ENCODE results near the gene CADM4.
"Not testable (repeated sequence)": the region's sequence is repeated elsewhere in the genome, so short reads cannot be mapped to it uniquely, and the experiment has no call there.

CADM4 gene

GRCh38 chr19:43589277-43589676, 50.4 kb downstream of the CADM4 start:
- in situ Hi-C loops (cut with MboI; ENCODE audit: low sequenced_read_pairs) = no loop called here

- in situ Hi-C loops (cut with MboI; ENCODE audit: low sequenced_read_pairs) = not testable (repeated sequence)
These were observed 52.6 kb downstream of the CADM4 start for GRCh38 chr19:43587029-43587428.

DNA sequence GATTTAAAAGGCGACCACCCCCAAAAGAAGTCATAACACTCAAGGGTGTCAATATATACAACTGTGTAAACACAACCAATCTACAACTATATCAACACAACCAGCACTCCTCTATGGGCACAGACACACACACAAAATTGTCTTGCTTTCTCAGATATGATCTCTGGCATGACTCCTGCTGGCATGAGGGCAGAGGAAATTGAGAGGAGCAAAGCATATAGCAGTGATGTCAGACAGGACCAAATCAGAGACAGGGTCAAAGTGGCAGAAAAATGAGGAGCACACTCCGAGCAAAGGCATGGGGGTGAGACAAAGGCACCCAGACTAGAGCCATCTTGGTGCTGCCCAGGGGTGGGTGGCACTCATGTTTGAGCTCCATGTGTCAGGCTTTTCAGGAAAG, 53.3 kb downstream of the CADM4 start:
- in situ Hi-C loops (cut with MboI; ENCODE audit: low sequenced_read_pairs) = no loop called here

- in situ Hi-C loops (cut with MboI; ENCODE audit: low sequenced_read_pairs) = no loop called here
These were observed 55.2 kb downstream of the CADM4 start for GRCh38 chr19:43584484-43584883.

DNA sequence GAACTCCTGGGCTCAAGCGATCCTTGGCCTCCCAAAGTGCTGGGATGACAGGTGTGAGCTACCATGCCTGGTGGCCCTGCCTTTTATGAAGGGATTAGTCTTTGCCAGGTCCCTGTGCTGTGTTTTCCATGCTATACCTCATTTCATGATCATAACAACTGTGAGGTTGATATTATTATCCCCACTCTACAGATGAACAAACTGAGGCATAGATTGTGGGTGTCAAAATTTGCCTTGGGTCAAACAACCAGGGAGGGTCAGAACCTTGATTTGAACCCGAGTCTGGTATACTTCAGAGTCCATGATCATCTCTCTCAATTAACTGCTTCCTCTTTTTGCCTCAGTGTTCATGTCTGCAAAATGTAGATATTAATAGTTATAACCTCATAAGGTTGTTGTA, 57.2 kb downstream of the CADM4 start:
- in situ Hi-C loops (cut with MboI; ENCODE audit: low sequenced_read_pairs) = no loop called here

DNA sequence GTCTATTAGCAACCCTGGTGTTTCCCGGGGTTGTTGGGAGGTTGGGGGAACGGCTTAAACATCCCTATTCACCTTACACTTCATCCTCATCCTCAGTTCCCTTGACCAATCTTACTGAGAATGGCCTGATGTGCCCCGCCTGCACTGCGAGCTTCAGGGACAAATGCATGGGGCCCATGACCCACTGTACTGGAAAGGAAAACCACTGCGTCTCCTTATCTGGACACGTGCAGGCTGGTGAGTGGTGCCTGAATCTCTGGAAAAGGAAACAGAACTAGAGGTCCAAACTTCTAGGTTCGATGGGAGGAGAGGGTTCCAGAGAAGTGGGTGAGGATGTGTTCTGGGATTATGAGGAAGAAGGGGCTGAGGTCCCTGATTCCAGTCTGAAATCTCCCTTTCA, 58.2 kb downstream of the CADM4 start:
- in situ Hi-C loops (cut with MboI; ENCODE audit: low sequenced_read_pairs) = no loop called here

DNA sequence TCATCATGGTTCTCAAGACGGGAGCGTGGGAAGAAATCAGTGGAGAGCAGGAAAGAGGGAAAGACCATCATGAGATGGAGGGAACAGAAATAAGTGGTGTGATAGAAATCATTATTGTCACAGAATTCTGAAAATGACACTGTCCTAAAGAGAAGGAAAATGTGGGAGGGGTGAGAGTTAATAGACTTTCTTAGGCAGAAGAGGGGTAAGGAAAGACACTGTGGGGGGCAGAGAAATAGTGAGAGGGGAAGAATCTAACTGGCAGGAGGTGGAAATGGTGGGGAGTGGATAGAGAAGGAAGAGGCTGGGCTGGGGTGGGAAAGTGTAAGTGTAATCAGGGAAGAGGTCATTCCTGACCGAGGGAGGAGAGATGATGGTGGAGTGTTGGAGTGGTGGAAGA, 60.9 kb downstream of the CADM4 start:
- in situ Hi-C loops (cut with MboI; ENCODE audit: low sequenced_read_pairs) = no loop called here

- in situ Hi-C loops (cut with MboI; ENCODE audit: low sequenced_read_pairs) = no loop called here
These were observed 63.4 kb downstream of the CADM4 start for GRCh38 chr19:43575955-43576878.

GRCh38 chr19:43575156-43575950, 64.3 kb downstream of the CADM4 start, which contains the start of the genes PINLYP and XRCC1:
TSS of gene PINLYP (plus strand) at chr19:43575801. CDS start at chr19:43577192, 1,391 bp downstream.
TSS of gene XRCC1 (minus strand) at chr19:43575527. CDS start at chr19:43575458, 69 bp downstream.
- in situ Hi-C loops (cut with MboI; ENCODE audit: low sequenced_read_pairs) = no loop called here

DNA sequence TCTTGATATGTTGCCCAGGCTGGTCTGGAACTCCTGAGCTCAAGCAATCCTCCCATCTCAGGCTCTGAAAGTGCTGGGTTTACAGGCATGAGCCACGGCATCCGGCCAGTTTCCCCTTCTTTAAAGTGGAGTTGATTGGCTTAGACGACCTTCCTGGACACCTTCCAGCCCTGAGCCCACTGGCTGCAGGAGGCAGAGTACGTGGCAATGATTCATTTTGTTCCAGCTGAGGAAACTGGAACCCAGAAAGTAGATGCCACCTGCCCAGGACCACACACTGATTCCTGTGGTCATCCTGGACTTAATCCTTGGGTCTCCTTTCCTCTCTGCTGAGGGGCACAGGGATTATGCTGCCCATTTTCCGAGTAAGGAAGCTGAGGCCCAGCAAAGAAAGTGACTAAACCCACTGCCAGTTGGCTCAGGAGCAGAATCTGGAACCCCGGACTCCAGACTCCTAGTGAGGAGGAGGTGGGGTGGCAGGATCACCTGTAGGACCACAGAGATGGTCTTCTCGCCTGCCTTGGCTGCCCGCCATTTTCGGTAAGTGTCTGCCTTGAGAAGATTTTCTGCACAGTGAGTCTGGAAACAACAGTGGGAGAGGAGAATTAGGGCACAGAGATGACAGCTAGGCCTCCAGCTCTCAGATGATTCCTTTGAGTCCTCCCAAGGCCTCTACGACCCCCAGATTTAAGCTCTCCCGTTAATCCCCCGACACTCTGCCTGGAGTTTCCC, 65.1 kb downstream of the CADM4 start:
- in situ Hi-C loops (cut with MboI; ENCODE audit: low sequenced_read_pairs) = no loop called here

All from HL-60/S4 (cell line).